HUES6 (cell line): Measurements from ENCODE around the gene SND1.

ENCODE experiments used
- H3K27ac ChIP-seq: 2 replicates; pipeline ENCODE4 v1.7.0; 2013; ENCODE audit warnings: low read depth, mild to moderate bottlenecking, low read length, inconsistent platforms
- H3K27me3 ChIP-seq: 2 replicates; pipeline ENCODE4 v1.6.1; 2013; ENCODE audit warnings: low read length; ENCODE audit not compliant: control insufficient read depth, insufficient read depth
- H3K36me3 ChIP-seq: 2 replicates; pipeline ENCODE4 v1.6.1; 2013; ENCODE audit warnings: low read length; ENCODE audit not compliant: control insufficient read depth, insufficient read depth
- H3K4me1 ChIP-seq: 2 replicates; pipeline ENCODE4 v1.6.1; 2013; ENCODE audit warnings: low read length; ENCODE audit not compliant: control insufficient read depth, insufficient read depth
- H3K4me3 ChIP-seq: 2 replicates; pipeline ENCODE4 v1.5.1; 2013; ENCODE audit warnings: low read depth, low read length
- H3K9ac ChIP-seq: one replicate; pipeline ENCODE4 v1.6.1; 2013; ENCODE audit warnings: mild to moderate bottlenecking, low read length
- H3K9me3 ChIP-seq: 2 replicates; pipeline ENCODE4 v1.6.1; 2013; ENCODE audit warnings: low read depth, low read length; ENCODE audit not compliant: control insufficient read depth, insufficient read depth

The SND1 gene

GRCh38 chr7:127731431-127732080 is 79.6 kb downstream of the SND1 start:
- Histone ChIP-seq H3K27ac (no peak overlapping the region), H3K4me1 (peaks cover 32% of the 10 kb centered on the region), H3K36me3 (peaks cover 53% of the 10 kb centered on the region)

DNA sequence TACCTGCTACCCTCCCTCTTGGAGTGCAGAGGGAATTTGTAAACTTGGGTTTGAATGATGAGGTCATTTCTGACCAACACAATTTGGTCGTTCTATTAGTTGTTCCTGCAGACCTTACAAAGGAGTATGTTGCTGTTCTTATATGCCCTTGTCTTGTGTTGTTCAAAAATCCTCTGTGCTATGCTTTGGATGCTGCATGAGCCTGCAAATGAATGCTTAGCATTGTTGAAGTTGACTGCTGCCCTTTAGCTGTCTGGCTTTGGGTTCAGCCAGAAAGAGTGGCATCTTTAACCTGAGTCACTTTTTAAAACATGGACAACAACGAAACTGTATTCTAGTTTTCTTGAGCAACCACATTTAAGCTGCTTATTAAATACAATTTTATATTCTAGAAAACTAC is 80.3 kb downstream of the SND1 start:
- no peaks in the 10 kb centered on the region for H3K9me3 ChIP-seq
- peaks cover 25% of the 10 kb centered on the region for H3K4me1 ChIP-seq
- no peak overlapping the region for H3K9ac ChIP-seq
- no peaks in the 10 kb centered on the region for H3K27me3 ChIP-seq
- peaks cover 59% of the 10 kb centered on the region for H3K36me3 ChIP-seq
- H3K27ac ChIP-seq, result no peak overlapping the region
- H3K4me3 ChIP-seq, result no peak overlapping the region

More at GRCh38 chr7:127731431-127732080, 79.6 kb downstream of the SND1 start:
- Histone ChIP-seq H3K9me3 (no peaks in the 10 kb centered on the region), H3K4me3 (no peak overlapping the region), H3K27me3 (no peaks in the 10 kb centered on the region), H3K9ac (no peak overlapping the region)

GRCh38 chr7:127733986-127734385 is 82.0 kb downstream of the SND1 start:
- Histone ChIP-seq H3K4me3 (no peak overlapping the region), H3K9ac (no peak overlapping the region), H3K9me3 (no peaks in the 10 kb centered on the region), H3K27ac (no peak overlapping the region), H3K4me1 (peaks cover 11% of the 10 kb centered on the region), H3K36me3 (peaks cover 51% of the 10 kb centered on the region), H3K27me3 (no peaks in the 10 kb centered on the region)

DNA sequence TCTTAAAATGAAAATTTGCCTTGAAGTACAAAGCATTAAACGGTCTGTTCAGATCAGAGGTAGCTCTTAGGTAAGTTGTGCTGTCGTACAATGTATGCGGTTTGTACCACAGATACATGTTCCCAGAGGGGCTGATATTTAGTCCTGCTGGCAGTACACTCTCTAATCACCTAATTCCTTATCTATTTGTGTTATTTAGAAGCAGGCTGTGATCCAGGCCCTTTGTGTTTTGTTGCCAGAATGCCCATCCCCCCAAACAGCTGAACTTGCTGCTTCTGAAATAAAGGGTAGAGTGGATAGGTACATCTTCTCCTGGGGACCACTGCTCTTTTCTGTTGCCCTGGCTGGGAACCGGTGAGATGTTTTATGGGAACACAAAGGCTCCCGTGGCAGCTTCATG is 84.5 kb downstream of the SND1 start:
- Histone ChIP-seq H3K4me1 (peaks cover 14% of the 10 kb centered on the region; the same call in 1 of the 2 replicates), H3K36me3 (peaks cover 44% of the 10 kb centered on the region), H3K9ac (no peak overlapping the region), H3K27ac (no peak overlapping the region), H3K27me3 (no peaks in the 10 kb centered on the region), H3K9me3 (no peaks in the 10 kb centered on the region), H3K4me3 (no peak overlapping the region)

DNA sequence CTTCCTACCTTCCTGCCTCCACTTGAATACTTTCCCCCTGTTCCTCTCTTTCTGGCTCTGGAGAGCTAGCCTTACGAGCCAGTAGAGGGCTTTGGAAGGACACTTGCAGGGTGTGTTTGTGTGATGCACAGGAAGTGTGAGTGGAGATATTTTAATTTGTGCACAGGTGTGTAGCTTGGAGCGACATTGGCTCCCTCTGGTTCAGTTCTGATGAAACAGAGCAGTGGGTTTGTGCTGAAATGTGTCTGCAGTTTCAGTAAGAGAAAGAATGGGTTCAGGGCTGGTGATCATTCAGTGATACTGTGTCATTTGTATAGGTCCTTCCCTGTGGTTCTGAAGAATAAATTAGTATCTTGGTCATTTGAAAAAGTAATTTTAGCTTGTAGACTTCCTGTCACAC is 86.9 kb downstream of the SND1 start:
- Histone ChIP-seq H3K4me1 (peaks cover 20% of the 10 kb centered on the region; the same call in 1 of the 2 replicates), H3K27ac (no peak overlapping the region), H3K9me3 (no peaks in the 10 kb centered on the region), H3K27me3 (no peaks in the 10 kb centered on the region), H3K9ac (no peak overlapping the region), H3K4me3 (no peak overlapping the region), H3K36me3 (peaks cover 30% of the 10 kb centered on the region)

- Histone ChIP-seq H3K9ac (no peak overlapping the region), H3K27me3 (no peaks in the 10 kb centered on the region), H3K4me1 (peaks cover 40% of the 10 kb centered on the region), H3K4me3 (no peak overlapping the region), H3K36me3 (peaks cover 18% of the 10 kb centered on the region), H3K9me3 (no peaks in the 10 kb centered on the region), H3K27ac (no peak overlapping the region)
Observed at GRCh38 chr7:127741764-127742375, 89.9 kb downstream of the SND1 start.

DNA sequence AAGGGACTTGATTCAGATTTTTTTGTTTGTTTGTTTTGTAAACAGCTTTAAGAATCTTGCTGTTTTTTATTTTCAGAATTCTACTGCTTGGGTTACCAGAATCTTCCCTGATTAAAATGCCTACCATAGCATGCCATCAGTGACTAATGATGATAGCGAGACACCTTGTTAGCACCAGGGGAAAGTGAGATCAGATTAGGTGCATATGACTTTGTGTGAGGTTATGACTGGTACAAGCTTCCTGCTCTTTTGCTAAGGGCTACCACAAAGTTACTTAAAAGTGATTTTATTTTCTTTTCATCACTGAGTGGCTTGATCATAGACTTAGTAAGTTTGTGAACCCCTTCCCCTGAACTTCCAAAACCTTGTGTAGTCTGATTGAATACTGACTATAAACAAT is 93.5 kb downstream of the SND1 start:
- Histone ChIP-seq H3K27ac (no peak overlapping the region), H3K4me1 (peaks cover 47% of the 10 kb centered on the region), H3K27me3 (no peaks in the 10 kb centered on the region), H3K4me3 (no peak overlapping the region), H3K9me3 (no peaks in the 10 kb centered on the region), H3K36me3 (peaks cover 16% of the 10 kb centered on the region), H3K9ac (no peak overlapping the region)

DNA sequence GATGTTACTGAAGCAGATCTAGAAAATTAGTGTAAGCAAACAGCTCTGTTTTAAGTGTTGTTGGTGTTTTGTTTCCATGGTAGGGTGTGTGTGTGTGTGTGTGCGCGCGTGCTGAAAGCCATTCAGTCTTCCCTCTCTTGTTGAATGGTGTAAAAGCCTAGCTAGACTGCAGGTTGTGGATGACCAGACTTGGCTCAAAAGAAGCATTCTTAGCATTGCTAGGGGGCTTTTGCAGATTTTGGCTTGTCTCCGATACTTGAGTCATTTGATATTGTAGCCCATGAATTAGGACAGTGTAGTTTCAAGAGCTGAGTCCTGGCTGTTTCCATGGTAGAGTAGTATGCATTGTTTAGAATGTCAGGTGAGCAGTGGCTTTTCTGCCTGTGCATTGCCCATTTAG is 99.1 kb downstream of the SND1 start:
- no peak overlapping the region for H3K9ac ChIP-seq
- no peaks in the 10 kb centered on the region for H3K36me3 ChIP-seq
- H3K27ac ChIP-seq, result no peak overlapping the region

GRCh38 chr7:127751490-127752448 is 99.8 kb downstream of the SND1 start:
- no peaks in the 10 kb centered on the region for H3K36me3 ChIP-seq
- no peak overlapping the region for H3K4me3 ChIP-seq
- no peak overlapping the region for H3K9ac ChIP-seq
- no peaks in the 10 kb centered on the region for H3K27me3 ChIP-seq
- H3K4me1 ChIP-seq, result peaks cover 39% of the 10 kb centered on the region
- H3K9me3 ChIP-seq, result no peaks in the 10 kb centered on the region
- H3K27ac ChIP-seq, result no peak overlapping the region

More for the DNA sequence above, 99.1 kb downstream of the SND1 start:
- Histone ChIP-seq H3K27me3 (no peaks in the 10 kb centered on the region), H3K4me1 (peaks cover 42% of the 10 kb centered on the region), H3K4me3 (no peak overlapping the region), H3K9me3 (no peaks in the 10 kb centered on the region)

DNA sequence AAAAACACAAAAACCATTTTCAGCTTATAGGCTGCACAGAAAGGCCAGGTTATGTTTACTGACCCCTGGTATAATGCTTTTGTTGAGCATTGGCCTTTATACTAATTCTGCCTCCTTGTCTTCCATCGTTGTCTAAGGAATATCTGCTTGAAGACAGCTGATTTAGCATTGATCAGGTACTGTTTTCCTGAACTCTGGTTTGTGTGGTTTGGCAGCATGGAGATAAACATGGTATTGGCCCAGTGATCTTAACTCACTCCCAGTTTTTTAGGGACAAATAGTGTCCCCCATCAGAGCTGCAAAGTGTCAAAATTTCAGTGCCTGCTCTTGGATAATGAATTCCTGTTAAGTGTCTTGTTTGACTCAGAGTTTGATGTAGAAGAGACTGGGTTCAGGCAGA is 100.8 kb downstream of the SND1 start:
- Histone ChIP-seq H3K36me3 (no peaks in the 10 kb centered on the region), H3K27ac (no peak overlapping the region), H3K9ac (no peak overlapping the region), H3K4me3 (no peak overlapping the region), H3K27me3 (no peaks in the 10 kb centered on the region), H3K9me3 (no peaks in the 10 kb centered on the region), H3K4me1 (peaks cover 30% of the 10 kb centered on the region)

- H3K36me3 ChIP-seq, result no peaks in the 10 kb centered on the region
- H3K4me3 ChIP-seq, result no peak overlapping the region
- no peaks in the 10 kb centered on the region for H3K27me3 ChIP-seq
- no peak overlapping the region for H3K27ac ChIP-seq
- peaks cover 24% of the 10 kb centered on the region for H3K4me1 ChIP-seq
- H3K9ac ChIP-seq, result no peak overlapping the region
- no peaks in the 10 kb centered on the region for H3K9me3 ChIP-seq
Observed at GRCh38 chr7:127754457-127754856, 102.5 kb downstream of the SND1 start.
